DND-41 (cell line): Measurements from ENCODE around the gene RBM20.

ENCODE experiments used
- CTCF ChIP-seq: IDR thresholded peaks from 2 replicates; pipeline ENCODE4 v1.5.1; 2012; ENCODE audit warnings: borderline replicate concordance, low read length, moderate library complexity, mild to moderate bottlenecking; ENCODE audit not compliant: poor library complexity, severe bottlenecking; ENCODE audit errors: extremely low read depth
- EZH2 ChIP-seq: IDR thresholded peaks from 3 replicates; pipeline ENCODE4 v1.6.1; 2012; ENCODE audit warnings: borderline replicate concordance, low read depth, mild to moderate bottlenecking, moderate library complexity, low read length, inconsistent platforms; ENCODE audit not compliant: severe bottlenecking

- no peak for TF ChIP-seq CTCF
- TF ChIP-seq EZH2 = no peak
Measured at GRCh38 chr10:110710621-110711020, 66.5 kb downstream of the RBM20 start.
